ENCODE results near the gene SLC15A1. TPM values are rescaled to one million over a fixed set of nuclear protein-coding genes. Genes with fewer than 3 reads are reported as not detected.

SLC15A1 gene
- total and polyA plus RNA-seq, 2 experiments from 2014 or later, result 7.5 to 18.7 TPM

GRCh38 chr13:98792785-98793495 lies 40.5 kb upstream of the SLC15A1 start:
- Histone ChIP-seq H3K27me3 (no peaks in the 10 kb centered on the region), H3K9me3 (ENCODE audit: low read depth) (no peaks in the 10 kb centered on the region), H3K4me2 (no peak overlapping the region), H3K4me1 (ENCODE audit: insufficient read depth) (peaks cover 4% of the 10 kb centered on the region), H4K20me1 (ENCODE audit: insufficient read depth, poor library complexity, severe bottlenecking) (no peaks in the 10 kb centered on the region), H3K36me3 (replicated peaks; ENCODE audit: insufficient read depth, low read depth) (no peaks in the 10 kb centered on the region), H3K9me2 (replicated peaks; ENCODE audit: insufficient read depth) (no peaks in the 10 kb centered on the region), H2AFZ (no peak overlapping the region), H3K27ac (peak overlapping the region; percentile 90), H3K79me2 (no peaks in the 10 kb centered on the region), H3K4me3 (no peak overlapping the region)
- no peak for DNase-seq (ENCODE audit: low spot score)
- 96% methylated on average over 11 of the region's 11 CpGs for WGBS (ENCODE audit: low lambda C conversion rate, missing lambda C conversion rate)
- TF ChIP-seq EZH2 (IDR thresholded peaks at IDR 0.05; ENCODE audit: borderline replicate concordance) (no peak), CTCF (IDR thresholded peaks at IDR 0.05; ENCODE audit: poor library complexity) (no peak), EZH2phosphoT487 (IDR thresholded peaks at IDR 0.05; ENCODE audit: low read depth, severe bottlenecking, unreplicated experiment) (no peak)

GRCh38 chr13:98792321-98792720 lies 39.8 kb upstream of the SLC15A1 start:
- Histone ChIP-seq H4K20me1 (ENCODE audit: insufficient read depth, poor library complexity, severe bottlenecking) (no peaks in the 10 kb centered on the region), H3K9me2 (replicated peaks; ENCODE audit: insufficient read depth) (no peaks in the 10 kb centered on the region), H3K27me3 (no peaks in the 10 kb centered on the region), H3K9me3 (ENCODE audit: low read depth) (no peaks in the 10 kb centered on the region), H3K79me2 (no peaks in the 10 kb centered on the region), H3K4me2 (no peak overlapping the region), H3K4me1 (ENCODE audit: insufficient read depth) (peaks cover 4% of the 10 kb centered on the region), H3K27ac (peak overlapping the region; percentile 90), H3K4me3 (no peak overlapping the region), H3K36me3 (replicated peaks; ENCODE audit: insufficient read depth, low read depth) (no peaks in the 10 kb centered on the region), H2AFZ (no peak overlapping the region)
- TF ChIP-seq EZH2 (IDR thresholded peaks at IDR 0.05; ENCODE audit: borderline replicate concordance) (no peak), EZH2phosphoT487 (IDR thresholded peaks at IDR 0.05; ENCODE audit: low read depth, severe bottlenecking, unreplicated experiment) (no peak), CTCF (IDR thresholded peaks at IDR 0.05; ENCODE audit: poor library complexity) (no peak)
- DNase-seq (ENCODE audit: low spot score), result peak; percentile 66
- WGBS (ENCODE audit: low lambda C conversion rate, missing lambda C conversion rate), result 62% methylated on average over 9 of the region's 9 CpGs

- Histone ChIP-seq H3K36me3 (replicated peaks; ENCODE audit: insufficient read depth, low read depth) (no peaks in the 10 kb centered on the region), H3K9me3 (ENCODE audit: low read depth) (no peaks in the 10 kb centered on the region), H3K27me3 (no peaks in the 10 kb centered on the region), H3K79me2 (no peaks in the 10 kb centered on the region), H2AFZ (no peak overlapping the region), H3K27ac (peak overlapping the region; percentile 90), H3K9me2 (replicated peaks; ENCODE audit: insufficient read depth) (no peaks in the 10 kb centered on the region), H3K4me2 (no peak overlapping the region), H3K4me3 (no peak overlapping the region), H4K20me1 (ENCODE audit: insufficient read depth, poor library complexity, severe bottlenecking) (no peaks in the 10 kb centered on the region), H3K4me1 (ENCODE audit: insufficient read depth) (peaks cover 4% of the 10 kb centered on the region)
- WGBS (ENCODE audit: low lambda C conversion rate, missing lambda C conversion rate), result 91% methylated on average over 7 of the region's 7 CpGs
- DNase-seq (ENCODE audit: low spot score), result no peak
- no peak for TF ChIP-seq EZH2 (IDR thresholded peaks at IDR 0.05; ENCODE audit: borderline replicate concordance)
- no peak for TF ChIP-seq CTCF (IDR thresholded peaks at IDR 0.05; ENCODE audit: poor library complexity)
- no peak for TF ChIP-seq EZH2phosphoT487 (IDR thresholded peaks at IDR 0.05; ENCODE audit: low read depth, severe bottlenecking, unreplicated experiment)
These were observed 39.1 kb upstream of the SLC15A1 start for GRCh38 chr13:98791611-98792010.

Measured in hepatocyte (in vitro differentiated cells).